ENCODE results near the gene CPNE2. TPM values are rescaled to one million over a fixed set of nuclear protein-coding genes. Genes with fewer than 3 reads are reported as not detected.

CPNE2 gene
- total RNA-seq: 10 to 100 TPM; 48.7 to 77.0 (median 52.5) TPM
- long read RNA-seq, donor 1, transcript CPNE2-204 (15 exons, 1,976 nt): minor isoform, 5 of 160 reads
- long read RNA-seq, donor 1, transcript CPNE2-201 (16 exons, 2,645 nt): major isoform, 135 of 160 reads
- long read RNA-seq, donor 1, partial matches to known transcripts: 5 of 160 reads
- long read RNA-seq, donor 1, other reads (novel, unspliced or antisense): 14 of 160 reads
- long read RNA-seq, donor 2, partial matches to known transcripts: 3 of 5 reads
- long read RNA-seq, donor 2, other reads (novel, unspliced or antisense): 1 of 5 reads

DNA sequence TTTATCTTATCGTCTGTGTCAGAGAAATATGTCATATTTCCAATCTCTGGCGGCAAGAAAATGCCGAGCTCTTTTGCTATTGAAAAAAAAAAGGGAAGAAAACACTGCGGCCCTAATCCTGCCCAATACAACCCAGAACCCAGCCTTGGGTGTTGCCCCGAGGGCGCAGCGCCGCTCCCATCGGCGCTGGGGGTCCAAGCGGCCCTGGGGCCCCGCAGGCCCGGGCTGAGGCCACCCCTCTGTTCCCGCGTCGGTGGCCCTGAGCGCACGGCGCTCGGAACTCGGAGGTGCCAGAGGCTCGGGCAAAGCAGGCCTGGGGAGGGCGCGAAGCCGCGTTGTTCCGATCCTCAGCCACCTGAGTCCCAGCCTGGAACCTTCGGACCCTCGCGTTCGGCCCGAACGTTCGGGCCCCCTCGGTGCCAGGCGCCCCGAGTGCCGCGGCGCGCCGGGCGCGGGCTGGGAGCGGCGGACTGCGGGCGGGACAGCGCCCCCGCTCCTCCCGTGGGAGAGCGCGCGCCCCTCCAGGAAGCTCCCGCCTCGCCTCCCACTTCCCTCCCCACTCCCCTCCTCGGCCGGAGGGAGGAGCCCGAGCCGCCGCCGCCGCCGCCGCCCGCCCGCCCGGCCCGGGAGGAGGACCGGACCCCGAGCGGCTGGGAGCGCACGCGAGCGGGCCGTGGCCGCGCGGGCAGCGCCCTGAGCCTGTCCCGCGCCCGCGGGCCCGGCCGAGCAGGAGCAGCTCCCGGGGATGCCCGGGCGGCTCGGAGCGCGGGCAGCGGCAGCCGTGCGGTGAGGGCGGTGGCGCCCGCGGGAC, at the start of gene CPNE2:
CPNE2 (plus strand) TSS at position 609 of the 811 bp plus-strand sequence. CDS start 18,160 bp downstream, outside the sequence.
- intact Hi-C loops (cut with DNase I, micrococcal nuclease): no loop called here
- peaks cover 23% of the 10 kb centered on the region for H3K4me1 ChIP-seq (ENCODE audit: low read depth)
- ATAC-seq: peak; percentile 78

DNA sequence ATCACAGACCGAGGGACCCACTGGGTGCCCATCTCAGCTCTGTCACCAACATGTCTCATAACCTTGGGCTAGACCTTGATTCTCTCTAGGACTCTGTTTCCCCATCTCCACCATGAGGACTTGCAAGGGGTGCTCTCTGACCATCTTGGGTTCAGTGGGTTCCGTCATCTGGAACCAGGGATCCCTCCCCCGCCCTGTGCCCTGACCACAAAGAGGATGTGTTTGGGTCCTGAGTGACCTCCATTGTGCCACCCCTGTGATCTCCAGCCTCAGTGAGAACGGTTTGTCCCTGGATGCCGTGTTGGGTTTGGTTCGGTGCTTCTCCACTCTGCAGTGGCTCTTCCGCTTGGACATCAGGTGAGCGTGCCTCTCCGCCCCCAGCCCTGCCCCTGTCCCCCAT, 49.1 kb upstream of the CPNE2 start:
- H3K4me3 ChIP-seq: no peak overlapping the region
- H3K9me3 ChIP-seq: no peaks in the 10 kb centered on the region
- H3K4me1 ChIP-seq (ENCODE audit: low read depth): peaks cover 4% of the 10 kb centered on the region
- DNase-seq (no peak), ATAC-seq (no peak)
- intact Hi-C loops (cut with DNase I, micrococcal nuclease): no loop called here
- H3K36me3 ChIP-seq (ENCODE audit: low read depth): no peaks in the 10 kb centered on the region
- TF ChIP-seq, protein P1, sequence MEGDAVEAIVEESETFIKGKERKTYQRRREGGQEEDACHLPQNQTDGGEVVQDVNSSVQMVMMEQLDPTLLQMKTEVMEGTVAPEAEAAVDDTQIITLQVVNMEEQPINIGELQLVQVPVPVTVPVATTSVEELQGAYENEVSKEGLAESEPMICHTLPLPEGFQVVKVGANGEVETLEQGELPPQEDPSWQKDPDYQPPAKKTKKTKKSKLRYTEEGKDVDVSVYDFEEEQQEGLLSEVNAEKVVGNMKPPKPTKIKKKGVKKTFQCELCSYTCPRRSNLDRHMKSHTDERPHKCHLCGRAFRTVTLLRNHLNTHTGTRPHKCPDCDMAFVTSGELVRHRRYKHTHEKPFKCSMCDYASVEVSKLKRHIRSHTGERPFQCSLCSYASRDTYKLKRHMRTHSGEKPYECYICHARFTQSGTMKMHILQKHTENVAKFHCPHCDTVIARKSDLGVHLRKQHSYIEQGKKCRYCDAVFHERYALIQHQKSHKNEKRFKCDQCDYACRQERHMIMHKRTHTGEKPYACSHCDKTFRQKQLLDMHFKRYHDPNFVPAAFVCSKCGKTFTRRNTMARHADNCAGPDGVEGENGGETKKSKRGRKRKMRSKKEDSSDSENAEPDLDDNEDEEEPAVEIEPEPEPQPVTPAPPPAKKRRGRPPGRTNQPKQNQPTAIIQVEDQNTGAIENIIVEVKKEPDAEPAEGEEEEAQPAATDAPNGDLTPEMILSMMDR (IDR thresholded peaks at IDR 0.05): no peak

More for the DNA sequence above, at the start of gene CPNE2:
- TF ChIP-seq, protein P1 (IDR thresholded peaks at IDR 0.05): no peak
- Histone ChIP-seq H3K9me3 (no peaks in the 10 kb centered on the region), H3K36me3 (ENCODE audit: low read depth) (no peaks in the 10 kb centered on the region), H3K4me3 (peak within 1 kb of the TSS; percentile 80)
- DNase-seq: peak; percentile 64 to 84 (median 71)

DNA sequence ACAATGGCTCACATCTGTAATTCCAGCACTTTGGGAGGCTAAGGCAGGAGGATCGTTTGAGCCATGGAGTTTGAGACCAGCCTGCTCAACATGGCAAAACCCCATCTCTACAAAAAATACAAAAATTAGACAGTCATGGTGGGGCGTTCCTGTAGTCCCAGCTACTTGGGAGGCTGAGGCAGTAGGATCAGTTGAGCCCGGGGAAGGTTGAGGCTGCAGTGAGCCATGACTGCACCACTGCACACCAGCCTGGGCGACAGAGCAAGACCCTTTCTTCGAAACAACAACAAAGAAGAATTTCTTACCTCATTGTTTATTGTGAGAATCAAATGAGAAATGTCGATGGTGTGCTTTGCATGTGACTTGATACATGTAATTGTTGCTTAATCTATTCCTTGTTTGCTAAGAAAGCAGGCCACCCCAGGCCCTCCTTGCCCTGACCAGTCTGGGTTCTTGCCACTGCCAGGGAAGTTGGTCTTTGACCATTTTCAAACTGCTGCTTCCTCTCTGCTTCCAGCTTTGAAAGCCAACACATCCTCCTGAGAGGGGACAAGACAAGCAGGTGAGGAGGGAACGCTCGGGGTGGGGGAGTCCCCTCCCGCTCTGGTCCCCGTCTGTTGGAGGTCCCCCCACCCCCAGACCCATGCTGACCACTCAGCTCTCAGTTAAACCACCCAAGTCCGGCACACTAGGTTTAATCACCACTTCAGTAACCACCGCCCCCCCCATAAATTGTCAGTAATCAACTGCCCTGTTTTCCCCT, 47.3 kb upstream of the CPNE2 start:
- TF ChIP-seq, protein P1 (IDR thresholded peaks at IDR 0.05): no peak
- H3K36me3 ChIP-seq (ENCODE audit: low read depth): no peaks in the 10 kb centered on the region
- H3K4me3 ChIP-seq: no peak overlapping the region
- intact Hi-C loops (cut with DNase I, micrococcal nuclease): no loop called here
- no peaks in the 10 kb centered on the region for H3K4me1 ChIP-seq (ENCODE audit: low read depth)
- ATAC-seq (no peak), DNase-seq (no peak)
- H3K9me3 ChIP-seq: no peaks in the 10 kb centered on the region

DNA sequence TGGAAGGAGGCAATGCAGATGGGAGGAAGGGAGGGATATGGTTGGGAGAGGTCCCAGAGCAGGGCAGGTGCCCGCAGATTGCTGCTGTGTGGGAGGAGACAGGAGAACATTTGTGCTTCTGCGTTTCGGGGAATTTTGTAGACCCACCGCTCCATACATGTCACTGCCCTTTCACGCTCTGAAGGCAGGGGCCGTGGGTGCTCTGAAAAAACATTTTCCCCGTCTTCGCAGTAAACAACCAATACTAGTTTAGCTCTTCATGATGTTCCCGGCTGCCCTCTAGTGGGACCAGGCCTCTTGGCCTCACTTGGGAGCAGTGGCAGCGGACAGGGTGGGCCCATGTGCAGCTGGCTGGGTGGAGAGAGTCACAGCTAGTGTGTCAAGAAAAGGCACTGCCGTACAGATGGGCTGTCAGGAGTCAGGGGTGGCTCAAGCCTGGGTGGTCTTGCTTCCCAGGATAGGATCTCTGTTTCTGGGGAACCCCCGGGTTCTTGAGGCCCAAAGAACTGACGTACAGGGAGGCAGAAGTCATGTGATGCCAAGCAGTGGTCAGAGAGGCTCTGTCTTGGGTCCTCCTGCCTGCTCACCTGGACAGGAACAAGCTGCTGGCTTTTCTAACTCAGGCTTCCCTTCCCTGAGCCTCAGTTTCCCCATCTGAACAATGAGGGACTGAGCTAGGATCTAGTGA, 46.5 kb upstream of the CPNE2 start:
- no peak overlapping the region for H3K4me3 ChIP-seq
- TF ChIP-seq, protein P1 (IDR thresholded peaks at IDR 0.05): peak; percentile 22
- intact Hi-C loops (cut with DNase I, micrococcal nuclease): no loop called here
- H3K36me3 ChIP-seq (ENCODE audit: low read depth): no peaks in the 10 kb centered on the region
- peak; percentile 28 for ATAC-seq
- no peaks in the 10 kb centered on the region for H3K9me3 ChIP-seq
- H3K4me1 ChIP-seq (ENCODE audit: low read depth): no peaks in the 10 kb centered on the region
- peak in 2 of 3 donors; percentile 60 to 80 for DNase-seq

DNA sequence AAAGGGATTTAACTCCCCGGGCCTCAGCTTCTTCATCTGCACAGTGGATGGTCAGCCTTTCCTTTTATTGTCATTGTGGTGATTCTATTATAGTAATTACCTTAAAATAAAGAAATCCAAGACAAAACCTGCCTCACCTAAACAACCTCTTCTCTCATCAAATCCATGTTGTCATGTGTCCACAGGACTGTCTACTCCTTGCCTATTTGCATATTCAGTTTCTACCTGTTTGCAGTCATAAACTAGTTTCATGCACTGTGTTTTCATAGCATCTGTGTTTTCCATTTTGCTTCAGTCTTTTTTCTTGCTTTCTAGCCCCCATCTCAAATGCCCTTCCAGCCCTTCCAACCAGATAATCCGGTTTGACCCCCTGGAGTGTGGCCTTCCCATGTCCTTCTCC, 44.3 kb upstream of the CPNE2 start:
- TF ChIP-seq, protein P1 (IDR thresholded peaks at IDR 0.05): no peak
- intact Hi-C loops (cut with DNase I, micrococcal nuclease): no loop called here
- DNase-seq (no peak), ATAC-seq (no peak)
- Histone ChIP-seq H3K36me3 (ENCODE audit: low read depth) (no peaks in the 10 kb centered on the region), H3K9me3 (no peaks in the 10 kb centered on the region), H3K4me3 (no peak overlapping the region), H3K4me1 (ENCODE audit: low read depth) (no peaks in the 10 kb centered on the region)
